ENCODE data around the gene ACP7.

Gene ACP7

DNA sequence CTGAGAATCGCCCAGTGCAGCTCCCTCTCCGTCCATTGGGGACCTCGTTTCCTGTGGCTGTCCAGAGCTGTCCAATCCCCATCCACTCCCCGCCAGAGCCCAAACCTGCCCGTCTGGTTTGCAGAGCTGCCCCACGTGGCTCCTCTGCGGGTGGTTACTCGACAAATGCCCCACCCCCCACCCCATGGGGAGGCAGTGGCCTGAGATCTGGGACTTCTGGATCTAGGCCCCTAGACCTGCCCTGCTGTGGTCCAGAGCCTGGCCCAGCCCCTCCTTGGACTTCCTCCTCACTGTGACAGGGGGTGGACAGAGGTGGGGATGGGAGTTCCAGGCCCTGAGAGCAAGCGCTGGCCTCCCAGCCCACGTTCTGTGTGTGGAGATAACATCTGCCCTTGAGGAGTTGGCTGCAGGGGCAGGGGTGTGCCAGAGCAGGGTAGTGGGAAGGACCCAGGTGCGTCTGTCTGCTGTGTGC is 70.5 kb downstream of the ACP7 start:
- H3K4me3 ChIP-seq (ENCODE audit: insufficient read depth, low read length, poor library complexity, severe bottlenecking), result no peak overlapping the region
- no peaks in the 10 kb centered on the region for H3K27me3 ChIP-seq (ENCODE audit: low read length)
- H3F3A ChIP-seq (ENCODE audit: insufficient read depth), result no peaks in the 10 kb centered on the region
- H3K79me2 ChIP-seq (ENCODE audit: insufficient read depth, low read length), result no peaks in the 10 kb centered on the region
- H3K9ac ChIP-seq (ENCODE audit: low read length), result no peak overlapping the region
- H3K36me3 ChIP-seq (ENCODE audit: low read length), result no peaks in the 10 kb centered on the region
- no peaks in the 10 kb centered on the region for H3K9me2 ChIP-seq (replicated peaks; ENCODE audit: insufficient read depth, low read length)
- H3K9me3 ChIP-seq (ENCODE audit: insufficient read depth, low read length), result no peaks in the 10 kb centered on the region
- no peaks in the 10 kb centered on the region for H4K20me1 ChIP-seq (ENCODE audit: low read depth, low read length)
- TF ChIP-seq, protein P1, sequence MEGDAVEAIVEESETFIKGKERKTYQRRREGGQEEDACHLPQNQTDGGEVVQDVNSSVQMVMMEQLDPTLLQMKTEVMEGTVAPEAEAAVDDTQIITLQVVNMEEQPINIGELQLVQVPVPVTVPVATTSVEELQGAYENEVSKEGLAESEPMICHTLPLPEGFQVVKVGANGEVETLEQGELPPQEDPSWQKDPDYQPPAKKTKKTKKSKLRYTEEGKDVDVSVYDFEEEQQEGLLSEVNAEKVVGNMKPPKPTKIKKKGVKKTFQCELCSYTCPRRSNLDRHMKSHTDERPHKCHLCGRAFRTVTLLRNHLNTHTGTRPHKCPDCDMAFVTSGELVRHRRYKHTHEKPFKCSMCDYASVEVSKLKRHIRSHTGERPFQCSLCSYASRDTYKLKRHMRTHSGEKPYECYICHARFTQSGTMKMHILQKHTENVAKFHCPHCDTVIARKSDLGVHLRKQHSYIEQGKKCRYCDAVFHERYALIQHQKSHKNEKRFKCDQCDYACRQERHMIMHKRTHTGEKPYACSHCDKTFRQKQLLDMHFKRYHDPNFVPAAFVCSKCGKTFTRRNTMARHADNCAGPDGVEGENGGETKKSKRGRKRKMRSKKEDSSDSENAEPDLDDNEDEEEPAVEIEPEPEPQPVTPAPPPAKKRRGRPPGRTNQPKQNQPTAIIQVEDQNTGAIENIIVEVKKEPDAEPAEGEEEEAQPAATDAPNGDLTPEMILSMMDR (IDR thresholded peaks at IDR 0.05; ENCODE audit: insufficient read depth, low read length, poor library complexity, severe bottlenecking), result no peak
- TF ChIP-seq EZH2phosphoT487 (conservative IDR thresholded peaks at IDR 0.05; ENCODE audit: low read length), result no peak
- no peak overlapping the region for H3K27ac ChIP-seq (ENCODE audit: low read depth, low read length)
- no peak overlapping the region for H3K4me2 ChIP-seq (ENCODE audit: low read depth, low read length, poor library complexity, severe bottlenecking)
- no peak overlapping the region for H2AFZ ChIP-seq (ENCODE audit: low read depth, low read length, severe bottlenecking)

DNA sequence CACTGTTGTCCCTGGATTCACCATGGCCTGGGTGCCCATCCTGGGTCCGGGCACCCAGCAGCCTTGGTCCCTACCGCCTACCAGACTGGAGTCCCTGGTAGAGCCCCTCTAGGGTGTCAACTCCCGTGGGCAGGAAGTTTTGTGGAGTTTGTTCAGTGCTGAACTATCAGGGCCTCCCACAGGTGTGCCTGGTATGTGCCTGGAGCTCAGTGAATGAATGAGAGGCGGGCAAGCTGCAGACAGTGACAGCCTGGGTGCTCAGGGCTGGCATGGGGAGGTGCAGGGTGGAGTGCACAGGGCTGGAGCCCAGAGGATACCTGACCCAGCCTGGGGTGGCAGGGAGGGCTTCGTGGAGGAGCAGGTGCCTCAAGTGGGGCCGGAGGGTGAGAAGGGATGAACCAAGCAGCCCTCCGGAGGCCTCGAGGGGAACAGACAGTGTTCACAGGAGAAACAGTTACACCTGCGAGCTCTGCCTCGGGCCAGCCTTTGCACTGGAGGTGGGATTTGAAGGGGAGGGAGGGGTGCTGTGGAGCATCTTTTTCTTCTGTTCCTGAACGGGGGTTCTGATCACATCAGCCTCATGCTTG is 71.0 kb downstream of the ACP7 start:
- H3K79me2 ChIP-seq (ENCODE audit: insufficient read depth, low read length), result no peaks in the 10 kb centered on the region

DNA sequence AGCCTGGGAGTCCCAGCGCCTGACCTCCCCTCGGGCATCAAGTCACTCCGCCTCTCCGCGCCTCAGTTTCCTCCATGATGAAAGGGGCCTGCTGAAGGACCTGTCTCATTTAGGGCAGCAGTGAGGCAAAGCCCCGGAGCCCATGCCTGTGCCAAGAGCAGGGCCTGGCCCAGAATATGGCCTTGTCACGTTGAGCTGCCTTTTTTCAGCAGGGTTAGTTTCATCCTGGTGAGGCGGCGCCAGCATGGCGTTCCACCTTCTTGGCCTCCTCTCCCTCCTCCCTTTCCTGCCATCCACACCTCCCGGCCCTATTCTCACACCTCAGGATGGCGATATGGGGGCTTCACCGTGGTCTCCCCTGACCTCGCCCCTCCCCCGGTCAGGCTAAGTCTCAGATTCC is 71.6 kb downstream of the ACP7 start:
- no peak overlapping the region for H3K4me2 ChIP-seq (ENCODE audit: low read depth, low read length, poor library complexity, severe bottlenecking)
- H3K79me2 ChIP-seq (ENCODE audit: insufficient read depth, low read length), result no peaks in the 10 kb centered on the region
- no peak overlapping the region for H3K9ac ChIP-seq (ENCODE audit: low read length)

More for the DNA sequence above, 71.0 kb downstream of the ACP7 start:
- no peaks in the 10 kb centered on the region for H3K9me2 ChIP-seq (replicated peaks; ENCODE audit: insufficient read depth, low read length)
- H3K27me3 ChIP-seq (ENCODE audit: low read length), result no peaks in the 10 kb centered on the region
- no peak overlapping the region for H2AFZ ChIP-seq (ENCODE audit: low read depth, low read length, severe bottlenecking)
- H3F3A ChIP-seq (ENCODE audit: insufficient read depth), result no peaks in the 10 kb centered on the region
- TF ChIP-seq, protein P1 (IDR thresholded peaks at IDR 0.05; ENCODE audit: insufficient read depth, low read length, poor library complexity, severe bottlenecking), result no peak
- no peak for TF ChIP-seq EZH2phosphoT487 (conservative IDR thresholded peaks at IDR 0.05; ENCODE audit: low read length)
- no peaks in the 10 kb centered on the region for H3K36me3 ChIP-seq (ENCODE audit: low read length)
- H3K27ac ChIP-seq (ENCODE audit: low read depth, low read length), result no peak overlapping the region
- no peak overlapping the region for H3K4me2 ChIP-seq (ENCODE audit: low read depth, low read length, poor library complexity, severe bottlenecking)
- no peaks in the 10 kb centered on the region for H3K9me3 ChIP-seq (ENCODE audit: insufficient read depth, low read length)
- H4K20me1 ChIP-seq (ENCODE audit: low read depth, low read length), result no peaks in the 10 kb centered on the region
- H3K9ac ChIP-seq (ENCODE audit: low read length), result no peak overlapping the region
- H3K4me3 ChIP-seq (ENCODE audit: insufficient read depth, low read length, poor library complexity, severe bottlenecking), result no peak overlapping the region

More for the DNA sequence above, 71.6 kb downstream of the ACP7 start:
- Histone ChIP-seq H3F3A (ENCODE audit: insufficient read depth) (no peaks in the 10 kb centered on the region), H4K20me1 (ENCODE audit: low read depth, low read length) (no peaks in the 10 kb centered on the region), H3K9me3 (ENCODE audit: insufficient read depth, low read length) (no peaks in the 10 kb centered on the region), H3K27me3 (ENCODE audit: low read length) (no peaks in the 10 kb centered on the region), H3K4me3 (ENCODE audit: insufficient read depth, low read length, poor library complexity, severe bottlenecking) (no peak overlapping the region), H3K36me3 (ENCODE audit: low read length) (no peaks in the 10 kb centered on the region), H3K27ac (ENCODE audit: low read depth, low read length) (no peak overlapping the region), H3K9me2 (replicated peaks; ENCODE audit: insufficient read depth, low read length) (no peaks in the 10 kb centered on the region), H2AFZ (ENCODE audit: low read depth, low read length, severe bottlenecking) (no peak overlapping the region)
- TF ChIP-seq, protein P1 (IDR thresholded peaks at IDR 0.05; ENCODE audit: insufficient read depth, low read length, poor library complexity, severe bottlenecking), result no peak
- no peak for TF ChIP-seq EZH2phosphoT487 (conservative IDR thresholded peaks at IDR 0.05; ENCODE audit: low read length)
